ENCODE results near the gene PRRC2B.
"Not testable (repeated sequence)": the region's sequence is repeated elsewhere in the genome, so short reads cannot be mapped to it uniquely, and the experiment has no call there.

PRRC2B gene

GRCh38 chr9:131393622-131394463 is at the start of gene PRRC2B:
TSS of gene PRRC2B (plus strand) at chr9:131394086. CDS start at chr9:131430145, 36,059 bp downstream.
- DNase-seq = peak; percentile 71 to 97 (median 91)

- DNase-seq = not testable (repeated sequence)
Observed at GRCh38 chr9:131344931-131345535, 48.9 kb upstream of the PRRC2B start.

- no peak for DNase-seq
Observed at GRCh38 chr9:131346559-131346958, 47.3 kb upstream of the PRRC2B start.

- DNase-seq = no peak
Observed at GRCh38 chr9:131347376-131348020, 46.4 kb upstream of the PRRC2B start.

- DNase-seq = no peak
Observed at GRCh38 chr9:131348631-131349521, 45.0 kb upstream of the PRRC2B start.

DNA sequence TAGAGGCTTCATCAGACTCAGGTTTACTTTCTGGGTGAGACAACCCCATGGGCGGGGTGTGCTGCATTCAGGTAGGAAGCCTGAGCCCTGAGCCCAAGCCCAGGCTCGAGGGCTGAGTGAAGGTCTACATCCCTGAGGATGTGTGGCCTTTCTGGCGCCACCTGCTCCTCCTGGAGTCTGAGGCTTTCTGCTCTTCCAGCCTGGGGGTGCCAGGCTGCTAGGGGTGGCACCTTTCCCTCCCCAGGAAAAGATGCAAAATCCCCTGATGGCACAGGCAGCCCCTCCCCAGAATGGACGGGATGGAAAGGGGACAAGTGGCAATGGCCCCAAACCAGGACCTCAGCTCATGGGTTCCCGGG is 44.4 kb upstream of the PRRC2B start:
- peak in 1 of 3 experiments; percentile 42 for DNase-seq

- peak; percentile 35 to 89 (median 80) for DNase-seq
Observed at GRCh38 chr9:131349881-131350563, 43.9 kb upstream of the PRRC2B start.

- not testable (repeated sequence) for DNase-seq
Observed at GRCh38 chr9:131356479-131356878, 37.4 kb upstream of the PRRC2B start.

DNA sequence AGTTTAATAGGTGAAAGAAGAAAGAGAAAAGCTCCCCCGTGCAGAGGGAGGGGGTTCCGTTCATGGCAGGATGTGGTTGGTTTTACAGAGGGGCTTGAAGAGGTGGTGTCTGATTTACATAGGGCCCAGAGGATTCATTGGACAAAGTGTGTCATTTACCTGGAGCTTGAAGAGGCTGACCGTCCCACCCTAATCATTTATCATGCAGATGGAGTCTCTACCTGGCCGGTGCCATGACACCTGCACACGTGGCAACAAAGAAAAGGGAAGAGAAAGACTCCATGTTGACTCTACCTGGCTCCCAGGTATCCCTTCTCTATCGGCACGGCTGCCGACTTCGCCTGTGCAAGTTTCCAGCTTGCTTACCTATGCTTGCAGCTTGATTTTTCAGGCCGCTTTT is 35.3 kb upstream of the PRRC2B start:
- DNase-seq = no peak

- peak in 2 of 3 experiments; percentile 1 to 40 for DNase-seq
Observed at GRCh38 chr9:131361202-131361833, 32.6 kb upstream of the PRRC2B start.

GRCh38 chr9:131365546-131365945 is 28.3 kb upstream of the PRRC2B start:
- no peak for DNase-seq

- peak in 2 of 3 experiments; percentile 21 to 39 for DNase-seq
Observed at GRCh38 chr9:131366761-131367401, 27.0 kb upstream of the PRRC2B start.

DNA sequence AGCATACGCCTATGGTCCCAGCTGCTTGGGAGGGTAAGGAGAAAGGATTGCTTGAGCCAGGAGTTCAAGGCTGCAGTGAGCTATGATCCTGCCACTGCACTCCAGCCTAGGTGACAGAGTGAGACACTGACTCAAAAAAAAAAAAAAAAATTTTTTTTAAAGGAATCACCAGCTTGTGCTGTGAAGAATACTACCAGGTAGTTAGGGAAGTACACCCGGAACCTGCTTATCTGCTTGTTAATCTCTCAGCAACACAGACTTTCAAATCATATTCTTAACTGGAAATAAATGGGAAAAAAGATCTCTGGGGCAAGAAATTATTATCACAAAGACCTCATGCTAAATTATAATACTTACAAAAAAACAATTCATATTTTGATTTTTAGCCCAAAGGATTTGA is 26.4 kb upstream of the PRRC2B start:
- DNase-seq = no peak

DNA sequence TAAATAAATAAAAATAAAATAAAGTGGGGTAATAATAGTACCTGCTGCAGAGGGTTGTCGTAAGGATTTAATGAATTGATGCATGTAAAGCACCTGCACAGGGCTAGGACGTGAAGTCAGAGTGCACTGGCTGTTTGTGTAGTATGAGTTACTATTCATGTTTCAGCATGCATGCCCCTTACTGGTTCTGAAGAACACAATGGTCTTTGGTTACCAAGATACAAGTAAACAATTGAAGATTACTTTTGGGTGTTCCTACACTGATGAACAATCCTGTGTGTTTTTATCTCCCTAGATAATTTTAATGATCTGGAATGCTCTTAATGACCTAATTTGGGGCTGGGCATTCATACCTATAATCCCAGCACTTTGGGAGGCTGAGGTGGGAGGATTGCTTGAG is 23.2 kb upstream of the PRRC2B start:
- DNase-seq = no peak

DNA sequence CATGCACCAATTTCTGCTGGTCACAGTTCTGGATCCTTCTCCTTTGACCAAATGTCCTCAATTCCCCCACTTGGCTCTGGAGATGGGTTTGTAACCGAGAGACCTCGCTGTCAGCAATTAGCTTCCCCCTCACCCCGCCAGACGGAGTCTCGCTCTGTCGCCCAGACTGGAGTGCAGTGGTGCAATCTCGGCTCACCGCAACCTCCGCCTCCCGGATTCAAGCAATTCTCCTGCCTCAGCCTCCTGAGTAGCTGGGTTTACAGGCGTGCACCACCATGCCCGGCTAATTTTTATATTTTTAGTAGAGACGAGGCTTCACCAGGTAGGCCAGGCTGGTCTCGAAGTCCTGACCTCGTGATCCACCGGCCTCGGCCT is 21.3 kb upstream of the PRRC2B start:
- peak in 1 of 3 experiments; percentile 54 for DNase-seq

- DNase-seq = peak in 1 of 3 experiments; percentile 27
Observed at GRCh38 chr9:131374638-131375037, 19.2 kb upstream of the PRRC2B start.

- no peak for DNase-seq
Observed at GRCh38 chr9:131379056-131379455, 14.8 kb upstream of the PRRC2B start.

GRCh38 chr9:131382850-131383729 is 10.8 kb upstream of the PRRC2B start:
- DNase-seq = peak; percentile 64 to 91 (median 79)

GRCh38 chr9:131385296-131385695 is 8.6 kb upstream of the PRRC2B start:
- DNase-seq = no peak

- no peak for DNase-seq
Observed at GRCh38 chr9:131386281-131386680, 7.6 kb upstream of the PRRC2B start.
